NB4 (cell line): ENCODE data around the gene SSBP3.

Experiments
- DNase-seq: peaks from one replicate; pipeline ENCODE4 v3.0.0; 2010; ENCODE audit warnings: low read depth
- H3K4me3 ChIP-seq: one replicate; pipeline ENCODE4 v1.5.1; 2011; ENCODE audit warnings: mild to moderate bottlenecking, low read depth, low read length, moderate library complexity
- CTCF ChIP-seq: IDR thresholded peaks from one replicate; pipeline ENCODE4 v1.5.1; 2012; ENCODE audit warnings: low read depth, low read length
- MAX ChIP-seq: IDR thresholded peaks from 2 replicates; pipeline ENCODE4 v1.6.1; 2011; ENCODE audit warnings: low read depth, low read length
- MYC ChIP-seq: IDR thresholded peaks from 2 replicates; pipeline ENCODE4 v1.6.1; 2011; ENCODE audit warnings: low read depth, low read length
- POLR2A ChIP-seq: IDR thresholded peaks from 2 replicates; pipeline ENCODE4 v1.6.1; 2011; ENCODE audit warnings: mild to moderate bottlenecking; ENCODE audit not compliant: insufficient read length; ENCODE audit errors: extremely low read depth

The SSBP3 gene

GRCh38 chr1:54371942-54372275 is 34.3 kb downstream of the SSBP3 start:
- no peak for TF ChIP-seq MAX
- TF ChIP-seq POLR2A = no peak
- TF ChIP-seq MYC = no peak
- no peak for TF ChIP-seq CTCF
- no peak overlapping the region for H3K4me3 ChIP-seq
- DNase-seq = no peak

- no peak for DNase-seq
- no peak overlapping the region for H3K4me3 ChIP-seq
- TF ChIP-seq POLR2A (no peak), MAX (no peak), MYC (no peak), CTCF (no peak)
Measured at GRCh38 chr1:54371038-54371941, 34.9 kb downstream of the SSBP3 start.

- no peak overlapping the region for H3K4me3 ChIP-seq
- no peak for DNase-seq
- TF ChIP-seq MAX = no peak
- TF ChIP-seq POLR2A = no peak
- no peak for TF ChIP-seq MYC
- no peak for TF ChIP-seq CTCF
Measured at GRCh38 chr1:54370287-54370989, 35.8 kb downstream of the SSBP3 start.

- TF ChIP-seq POLR2A = no peak
- H3K4me3 ChIP-seq = no peak overlapping the region
Measured at GRCh38 chr1:54367613-54368012, 38.6 kb downstream of the SSBP3 start.

GRCh38 chr1:54365847-54366246 is 40.3 kb downstream of the SSBP3 start:
- no peak for TF ChIP-seq CTCF
- no peak for TF ChIP-seq MAX
- no peak for TF ChIP-seq MYC
- TF ChIP-seq POLR2A = no peak

More at GRCh38 chr1:54367613-54368012, 38.6 kb downstream of the SSBP3 start:
- DNase-seq = no peak

GRCh38 chr1:54365398-54365797 is 40.8 kb downstream of the SSBP3 start:
- DNase-seq = no peak
- no peak overlapping the region for H3K4me3 ChIP-seq
- no peak for TF ChIP-seq MYC
- TF ChIP-seq CTCF = no peak
- TF ChIP-seq MAX = no peak
- no peak for TF ChIP-seq POLR2A

More at GRCh38 chr1:54365847-54366246, 40.3 kb downstream of the SSBP3 start:
- DNase-seq = no peak
- H3K4me3 ChIP-seq = no peak overlapping the region
